UCSD-AML1 (cell line): Measurements from ENCODE around the gene MYBPHL.

Source experiments
- DNase-seq: peaks from one replicate; lab custom pipeline; 2025; ENCODE audit not compliant: unreplicated experiment; lab: John Stamatoyannopoulos, UW

MYBPHL gene

GRCh38 chr1:109253803-109254620 lies 52.8 kb downstream of the MYBPHL start:
- no peak for DNase-seq

GRCh38 chr1:109252893-109253802 lies 53.7 kb downstream of the MYBPHL start:
- no peak for DNase-seq

GRCh38 chr1:109252167-109252892 lies 54.5 kb downstream of the MYBPHL start:
- no peak for DNase-seq

GRCh38 chr1:109251277-109252166 lies 55.3 kb downstream of the MYBPHL start:
- no peak for DNase-seq

- no peak for DNase-seq
Measured at GRCh38 chr1:109250454-109251276, 56.1 kb downstream of the MYBPHL start.

GRCh38 chr1:109249654-109250401 lies 57.0 kb downstream of the MYBPHL start:
- no peak for DNase-seq

- peak; percentile 68 for DNase-seq
Measured at GRCh38 chr1:109248797-109249629, 57.8 kb downstream of the MYBPHL start, which contains the start of gene CELSR2. Gene CELSR2, plus strand, starts transcription at chr1:109249539. Its CDS starts 541 bp downstream, at chr1:109250080.

GRCh38 chr1:109248444-109248796 lies 58.4 kb downstream of the MYBPHL start:
- no peak for DNase-seq

GRCh38 chr1:109247401-109248365 lies 59.1 kb downstream of the MYBPHL start:
- DNase-seq = no peak

GRCh38 chr1:109246141-109246551 lies 60.7 kb downstream of the MYBPHL start:
- no peak for DNase-seq

GRCh38 chr1:109243860-109244552 lies 62.8 kb downstream of the MYBPHL start:
- DNase-seq = no peak

- DNase-seq = no peak
Measured at GRCh38 chr1:109243221-109243620, 63.6 kb downstream of the MYBPHL start.

GRCh38 chr1:109242387-109242786 lies 64.4 kb downstream of the MYBPHL start:
- no peak for DNase-seq
